ENCODE results near the gene SPATA20.

The SPATA20 gene

GRCh38 chr17:50519141-50519834 lies 27.7 kb upstream of the SPATA20 start:
- no peak for DNase-seq (ENCODE audit: low read depth, low spot score)

GRCh38 chr17:50520483-50520882 lies 26.5 kb upstream of the SPATA20 start:
- no peak for DNase-seq (ENCODE audit: low read depth, low spot score)

GRCh38 chr17:50521514-50521913 lies 25.5 kb upstream of the SPATA20 start:
- no peak for DNase-seq (ENCODE audit: low read depth, low spot score)

GRCh38 chr17:50522766-50523165 lies 24.2 kb upstream of the SPATA20 start:
- DNase-seq (ENCODE audit: low read depth, low spot score), result no peak

- DNase-seq (ENCODE audit: low read depth, low spot score), result no peak
Observed at GRCh38 chr17:50523208-50523607, 23.8 kb upstream of the SPATA20 start.

GRCh38 chr17:50524838-50525237 lies 22.1 kb upstream of the SPATA20 start:
- DNase-seq (ENCODE audit: low read depth, low spot score), result no peak

GRCh38 chr17:50527155-50527762 lies 19.7 kb upstream of the SPATA20 start:
- no peak for DNase-seq (ENCODE audit: low read depth, low spot score)

- no peak for DNase-seq (ENCODE audit: low read depth, low spot score)
Observed at GRCh38 chr17:50527949-50528474, 19.0 kb upstream of the SPATA20 start.

GRCh38 chr17:50529849-50530248 lies 17.1 kb upstream of the SPATA20 start:
- no peak for DNase-seq (ENCODE audit: low read depth, low spot score)

- DNase-seq (ENCODE audit: low read depth, low spot score), result no peak
Observed at GRCh38 chr17:50531428-50532025, 15.4 kb upstream of the SPATA20 start.

GRCh38 chr17:50532452-50533024 lies 14.4 kb upstream of the SPATA20 start, which contains the start of gene EPN3:
TSS of gene EPN3 (plus strand) at chr17:50532735. CDS start at chr17:50536557, 3,822 bp downstream.
- no peak for DNase-seq (ENCODE audit: low read depth, low spot score)

GRCh38 chr17:50533185-50533584 lies 13.8 kb upstream of the SPATA20 start:
- DNase-seq (ENCODE audit: low read depth, low spot score), result no peak

GRCh38 chr17:50533720-50534148 lies 13.2 kb upstream of the SPATA20 start:
- no peak for DNase-seq (ENCODE audit: low read depth, low spot score)

GRCh38 chr17:50534222-50534978 lies 12.6 kb upstream of the SPATA20 start:
- DNase-seq (ENCODE audit: low read depth, low spot score), result no peak

GRCh38 chr17:50534979-50535326 lies 12.0 kb upstream of the SPATA20 start:
- DNase-seq (ENCODE audit: low read depth, low spot score), result no peak

- no peak for DNase-seq (ENCODE audit: low read depth, low spot score)
Observed at GRCh38 chr17:50535407-50535806, 11.6 kb upstream of the SPATA20 start.

GRCh38 chr17:50536683-50537646 lies 10.0 kb upstream of the SPATA20 start:
- no peak for DNase-seq (ENCODE audit: low read depth, low spot score)

GRCh38 chr17:50537721-50538548 lies 9.0 kb upstream of the SPATA20 start:
- DNase-seq (ENCODE audit: low read depth, low spot score), result no peak

- DNase-seq (ENCODE audit: low read depth, low spot score), result no peak
Observed at GRCh38 chr17:50538549-50539410, 8.2 kb upstream of the SPATA20 start.

Measured in activated naive CD8-positive, alpha-beta T cell treated with anti-CD3 and anti-CD28 coated beads, Interleukin-2, amount 50 U/mL, for 16 hours (primary cell).